ENCODE results near the gene UXS1.
A peak's percentile ranks its signal among the peaks of the same experiment; 100 is the strongest.
"Not testable (repeated sequence)": the region's sequence is repeated elsewhere in the genome, so short reads cannot be mapped to it uniquely, and the experiment has no call there.

The UXS1 gene

DNA sequence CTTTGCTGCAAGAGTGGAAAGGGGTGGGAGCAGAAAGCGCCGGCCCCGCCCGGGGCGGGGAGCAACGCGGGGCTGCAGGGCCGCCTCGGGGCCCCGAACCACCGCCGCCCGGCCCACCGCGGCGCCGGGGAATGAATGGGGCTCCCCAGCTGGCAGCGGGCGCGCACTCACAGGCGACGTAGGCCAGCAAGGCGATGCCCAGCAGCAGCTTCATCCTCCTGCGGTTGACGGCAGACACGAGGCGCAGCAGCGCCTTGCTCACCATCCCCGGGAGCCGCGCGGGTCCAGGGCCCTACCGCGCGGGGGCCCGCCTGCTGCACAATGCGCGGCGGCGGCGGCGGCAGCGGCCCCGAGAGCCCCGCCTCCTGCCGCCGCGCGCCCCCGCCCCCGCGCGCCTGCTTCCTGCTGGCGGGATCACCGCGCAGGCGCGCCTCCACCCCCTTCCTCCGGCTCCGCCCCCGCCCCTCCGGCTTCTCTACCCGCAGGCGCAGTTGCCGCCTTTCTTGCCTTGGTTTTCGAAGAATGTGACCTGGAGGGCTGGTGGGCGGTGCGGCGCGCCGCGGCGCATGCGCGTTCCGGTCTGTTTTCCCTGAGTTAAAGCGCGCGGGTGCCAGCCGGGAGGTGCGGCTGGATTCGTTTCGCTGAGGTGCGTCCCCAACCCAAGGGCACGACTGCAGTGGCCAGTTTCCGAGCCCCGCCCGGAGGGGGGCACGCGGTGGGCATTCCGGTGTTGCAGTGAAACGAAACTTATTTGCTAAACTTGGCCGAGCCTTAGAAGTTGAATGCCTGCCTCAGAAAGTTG, at the start of gene UXS1:
UXS1 (minus strand) TSS at position 325 of the 802 bp plus-strand sequence; CDS start at position 265, 60 bp downstream.
- peak; percentile 93 to 95 for DNase-seq

DNA sequence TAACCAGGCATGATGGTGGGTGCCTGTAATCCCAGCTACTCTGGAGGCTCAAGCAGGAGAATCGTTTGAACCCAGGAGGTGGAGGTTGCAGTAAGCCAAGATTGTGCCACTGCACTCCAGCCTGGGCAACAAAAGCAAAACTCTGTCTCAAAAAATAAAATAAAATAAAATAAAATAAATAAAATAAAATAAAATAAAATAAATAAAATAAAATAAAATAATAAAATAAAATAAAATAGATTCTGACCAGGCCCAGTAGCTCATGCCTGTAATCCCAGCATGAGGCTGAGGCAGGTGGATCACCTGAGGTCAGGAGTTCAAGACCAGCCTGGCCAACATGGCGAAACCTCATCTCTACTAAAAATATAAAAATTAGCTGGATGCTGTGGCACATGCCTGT, 45.4 kb upstream of the UXS1 start:
- DNase-seq = not testable (repeated sequence)

DNA sequence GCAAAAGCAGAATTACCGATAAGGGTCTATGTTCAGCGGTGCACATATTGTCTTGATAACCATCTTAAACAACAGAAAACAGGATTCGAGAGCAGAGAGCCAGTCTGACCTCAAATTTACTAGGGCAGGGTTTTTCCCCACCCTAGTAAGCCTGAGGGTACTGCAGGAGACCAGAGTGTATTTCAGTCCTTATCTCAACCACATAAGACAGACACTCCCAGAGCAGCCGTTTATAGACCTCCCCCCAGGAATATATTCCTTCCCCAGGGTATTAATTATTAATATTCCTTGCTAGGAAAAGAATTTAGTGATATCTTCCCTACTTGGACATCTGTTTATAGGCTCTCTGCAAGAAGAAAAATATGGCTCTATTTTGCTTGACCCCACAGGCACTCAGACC, 41.3 kb upstream of the UXS1 start:
- DNase-seq = not testable (repeated sequence)

DNA sequence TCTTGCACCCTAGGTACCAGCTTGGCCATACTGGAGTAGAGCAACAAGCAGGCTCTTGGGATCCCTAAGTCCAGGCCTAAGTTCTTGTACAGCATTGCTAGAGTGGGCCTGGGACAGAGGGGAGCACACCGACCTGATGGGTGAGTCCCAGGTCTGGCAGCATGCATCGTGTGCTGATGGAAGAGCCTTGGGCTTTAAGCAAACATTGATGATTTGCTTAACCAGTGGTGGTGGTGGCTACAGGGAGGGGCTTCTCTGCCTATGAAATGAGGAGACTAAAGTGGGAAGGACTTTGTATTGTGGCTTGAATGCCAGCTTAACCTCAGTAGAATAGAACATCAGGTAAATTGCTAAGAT, 39.2 kb upstream of the UXS1 start:
- DNase-seq = no peak

DNA sequence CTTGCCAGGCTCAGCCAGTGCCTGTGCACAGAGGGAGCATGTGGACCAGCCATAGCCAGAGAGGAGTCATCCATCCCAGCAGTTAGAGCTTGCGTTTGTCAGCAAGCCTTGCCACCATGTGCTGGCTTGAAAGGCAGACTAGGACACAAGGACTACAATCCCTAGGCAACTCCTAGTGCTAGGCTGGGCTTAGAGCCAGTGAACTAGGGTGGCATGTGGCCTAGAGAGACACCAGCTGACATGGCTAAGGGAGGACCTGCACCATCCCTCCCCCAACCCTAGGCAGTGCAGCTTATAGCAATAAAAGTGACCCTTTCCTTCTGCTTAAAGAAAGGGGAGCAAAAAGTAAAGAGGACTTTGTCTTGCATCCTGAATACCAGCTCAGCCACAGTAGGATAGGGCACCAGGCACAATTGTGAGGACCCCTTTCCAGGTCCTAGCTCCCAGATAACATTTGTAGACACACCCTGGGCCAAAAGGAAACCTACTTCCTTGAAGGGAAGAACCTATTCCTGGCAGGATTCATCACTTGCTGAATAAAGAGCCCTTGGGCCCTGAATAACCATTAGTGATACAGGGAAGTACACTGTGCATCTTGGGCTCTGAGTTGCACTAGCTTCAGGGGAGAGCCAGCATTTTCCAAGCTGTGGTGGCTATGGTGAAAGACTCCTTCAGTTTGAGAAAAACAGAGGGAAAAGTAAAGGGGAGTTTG, 38.7 kb upstream of the UXS1 start:
- DNase-seq = no peak

DNA sequence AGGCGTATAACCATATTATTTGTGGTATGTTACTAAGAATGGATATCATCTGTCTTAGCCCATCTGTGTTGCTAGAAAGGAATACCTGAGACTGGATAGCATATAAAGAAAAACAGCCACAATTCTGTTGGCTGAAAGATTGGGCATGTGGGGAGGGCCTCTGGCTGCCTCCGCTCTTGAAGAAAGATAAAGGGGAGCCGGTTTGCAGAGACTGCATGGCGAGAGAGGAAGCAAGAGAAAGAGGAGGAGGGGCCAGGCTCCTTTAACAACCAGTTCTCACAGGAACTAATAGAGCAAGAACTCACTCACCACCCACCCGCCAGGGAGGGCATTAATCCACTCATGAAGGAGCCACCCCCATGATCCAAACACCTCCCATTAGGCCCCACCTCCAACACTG, 29.2 kb upstream of the UXS1 start:
- DNase-seq = no peak

DNA sequence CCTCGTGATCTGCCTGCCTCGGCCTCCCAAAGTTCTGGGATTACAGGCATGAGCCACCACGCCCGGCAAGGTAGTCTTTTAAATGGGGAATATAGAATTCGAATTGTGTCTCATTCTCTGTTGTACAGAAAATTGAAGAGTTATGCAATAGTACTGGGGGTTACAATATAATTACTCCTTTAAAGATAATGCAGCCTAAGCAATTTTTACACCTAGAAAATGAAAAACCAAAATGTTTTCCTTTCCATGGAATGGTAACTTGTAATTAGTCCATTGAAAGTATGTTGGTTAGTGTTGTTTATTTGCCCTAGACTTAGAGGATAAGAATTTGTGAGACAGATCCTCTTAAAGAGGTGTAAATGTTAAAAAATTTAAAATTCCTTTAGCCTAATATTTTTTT, 28.0 kb upstream of the UXS1 start:
- DNase-seq = not testable (repeated sequence)

DNA sequence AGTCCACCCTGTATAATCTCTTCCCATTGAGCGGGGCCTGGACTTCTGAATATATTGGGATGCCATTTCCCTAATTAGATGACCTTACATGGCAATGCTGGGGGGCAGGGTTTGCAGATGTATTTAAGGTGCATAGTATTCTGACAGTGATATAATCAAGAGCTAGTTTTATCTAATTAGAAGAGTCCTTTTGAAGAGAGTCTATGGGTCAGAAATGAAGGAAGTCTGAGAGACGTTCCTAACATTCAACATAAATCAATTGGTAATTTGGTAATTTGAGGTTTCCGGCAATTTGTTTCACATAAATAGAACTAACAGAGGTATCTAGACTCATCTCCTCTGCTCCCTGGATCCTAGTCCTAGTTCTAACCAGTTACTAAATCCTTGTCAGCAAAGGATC, 25.7 kb upstream of the UXS1 start:
- DNase-seq = no peak

DNA sequence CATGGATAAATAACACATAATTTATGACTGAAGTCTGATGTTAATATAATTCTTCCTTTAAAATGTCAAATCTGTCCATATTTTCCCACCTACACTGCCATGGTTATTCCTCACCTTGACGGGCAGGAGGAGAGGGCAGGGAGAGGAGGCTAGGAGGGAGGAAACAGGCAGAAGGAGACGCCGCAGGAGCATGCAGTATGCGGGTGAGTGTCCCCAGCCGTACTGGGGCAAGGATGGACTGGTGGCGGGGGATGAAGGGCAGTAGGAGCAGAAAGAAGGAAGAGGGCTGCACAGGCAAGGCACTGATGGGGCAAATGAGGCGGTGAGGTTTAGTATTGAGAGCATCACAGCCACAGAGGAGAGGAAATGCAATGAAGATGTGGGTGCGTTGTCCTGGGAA, 25.1 kb upstream of the UXS1 start:
- not testable (repeated sequence) for DNase-seq

DNA sequence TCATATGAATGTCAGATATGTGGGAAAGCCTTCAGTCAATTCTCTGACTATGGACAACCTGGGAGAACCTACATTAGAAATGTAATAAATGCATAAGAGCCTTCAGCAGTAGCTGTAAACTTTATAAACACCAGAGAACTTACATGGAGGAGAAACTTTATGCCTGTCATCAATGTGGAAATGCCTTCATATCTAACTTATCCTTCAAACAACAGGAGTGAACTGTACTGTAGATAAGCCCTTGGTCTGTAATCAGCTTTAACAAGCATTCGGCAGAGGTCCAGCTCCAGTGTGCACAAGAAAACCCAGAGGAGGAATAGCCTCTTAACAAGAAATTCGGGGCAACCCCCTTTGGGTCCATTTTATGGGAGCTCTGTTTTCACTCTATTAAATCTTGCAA, 14.8 kb upstream of the UXS1 start:
- DNase-seq = no peak

DNA sequence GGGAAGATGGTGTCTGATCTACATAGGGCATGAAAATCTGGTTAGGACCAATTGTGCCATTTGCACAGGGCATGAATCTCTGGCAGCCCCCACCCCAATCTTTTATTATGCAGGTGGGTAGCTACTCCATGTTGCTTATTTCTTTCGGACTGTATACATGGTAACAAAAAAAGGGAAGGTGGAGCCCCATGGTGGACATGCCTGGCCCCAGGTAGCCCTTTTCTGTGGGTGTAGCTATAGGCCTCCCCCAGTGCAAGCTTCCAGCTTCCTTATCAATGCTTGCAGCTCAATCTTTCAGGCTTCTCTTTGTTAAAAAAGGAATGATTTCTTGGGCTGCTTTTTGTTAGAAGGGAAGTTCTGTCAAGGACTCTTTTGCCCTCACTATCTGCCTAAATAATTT, 14.3 kb upstream of the UXS1 start:
- DNase-seq = no peak

DNA sequence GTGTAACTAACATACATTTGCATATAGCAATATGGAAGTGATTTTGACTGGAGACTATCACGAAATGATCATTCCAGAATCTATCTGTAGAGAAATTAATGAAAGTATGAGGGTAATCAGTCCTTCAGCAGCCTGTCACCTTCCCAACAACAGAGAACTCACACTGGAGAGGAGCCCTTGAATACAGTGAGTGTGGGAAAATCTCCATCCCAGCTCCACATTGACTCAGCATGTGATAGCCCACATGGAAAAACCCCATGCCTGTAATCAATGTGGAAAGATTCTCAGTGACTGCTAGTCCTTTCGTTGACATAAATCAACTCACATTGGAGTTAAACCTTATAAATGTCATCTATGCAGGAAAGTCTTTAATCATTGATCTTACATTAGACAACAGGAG, 13.1 kb upstream of the UXS1 start:
- no peak for DNase-seq

DNA sequence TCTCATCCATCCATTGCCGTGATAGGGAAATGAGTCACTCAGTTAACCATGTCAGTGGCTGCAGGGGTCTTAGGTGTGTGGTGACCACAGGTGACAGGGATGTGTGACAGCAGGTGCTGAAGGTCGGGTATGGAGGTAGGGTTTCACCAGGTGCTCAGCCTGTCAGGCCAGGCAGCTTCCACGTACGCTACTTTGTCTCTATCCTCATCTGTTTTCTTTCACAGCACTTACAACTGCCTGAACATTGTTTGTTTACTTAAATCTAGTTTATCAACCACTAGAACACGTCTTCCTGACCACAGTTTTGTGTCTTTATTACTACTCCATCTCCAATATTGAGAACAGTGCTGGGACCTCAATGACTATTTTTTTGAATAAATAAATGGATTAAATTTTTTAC, 11.4 kb upstream of the UXS1 start:
- DNase-seq = no peak

DNA sequence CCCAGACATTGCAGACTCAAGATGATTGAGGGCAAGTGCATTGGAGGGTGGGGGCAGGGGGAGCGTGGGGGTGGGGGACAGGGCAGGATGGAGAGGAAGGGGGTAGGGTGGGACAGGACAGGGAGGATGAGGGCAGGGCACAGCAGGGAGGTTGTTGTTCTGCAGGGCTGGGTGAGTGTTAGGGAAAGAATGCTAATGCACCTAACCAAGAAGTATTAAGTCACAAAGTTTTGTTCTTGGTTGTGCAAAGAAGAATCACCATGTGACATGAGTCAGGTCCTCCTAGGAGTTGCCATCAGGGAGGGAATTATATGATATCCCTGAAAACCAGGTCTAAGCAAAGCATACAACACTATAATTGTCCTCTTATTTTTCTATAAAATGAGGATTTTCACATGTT, 10.4 kb upstream of the UXS1 start:
- DNase-seq = not testable (repeated sequence)

DNA sequence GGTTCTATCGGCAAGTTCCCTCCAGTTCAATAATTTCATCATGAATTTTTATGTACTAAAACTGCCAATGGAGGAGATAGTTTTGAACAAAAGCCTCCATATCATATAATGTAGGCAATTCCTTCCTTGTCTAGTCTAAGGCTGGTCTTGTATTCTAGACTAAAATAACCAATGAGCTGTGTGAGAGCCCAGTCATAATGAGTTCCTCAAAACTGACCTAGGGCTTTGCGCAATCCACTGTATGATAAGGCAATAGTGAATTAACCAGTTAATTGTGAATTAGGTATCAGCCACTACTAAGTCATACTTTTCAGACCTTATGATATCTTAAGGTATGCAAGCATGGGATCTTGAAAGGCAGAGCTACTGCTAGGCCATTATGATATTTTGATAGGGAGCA, 7.6 kb upstream of the UXS1 start:
- DNase-seq = no peak

DNA sequence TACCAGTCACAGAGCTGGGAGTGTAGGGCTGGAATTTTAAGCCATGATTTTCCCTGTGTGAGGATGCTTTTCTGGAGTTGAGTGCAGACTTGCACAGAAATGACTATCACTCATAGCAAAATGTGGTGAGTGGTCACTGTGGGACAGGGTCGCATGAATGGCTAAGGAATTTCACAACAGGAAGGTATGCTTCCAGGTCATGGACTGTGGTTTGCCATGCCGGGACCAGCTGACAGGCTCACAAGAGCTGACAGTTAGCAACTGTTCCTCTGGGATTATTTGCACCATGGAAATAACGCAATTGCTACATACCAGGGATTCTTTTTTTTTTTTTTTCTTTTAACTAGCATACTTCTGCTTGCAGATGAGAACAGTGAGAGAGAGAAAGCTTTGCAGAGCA, 3.8 kb upstream of the UXS1 start:
- no peak for DNase-seq

DNA sequence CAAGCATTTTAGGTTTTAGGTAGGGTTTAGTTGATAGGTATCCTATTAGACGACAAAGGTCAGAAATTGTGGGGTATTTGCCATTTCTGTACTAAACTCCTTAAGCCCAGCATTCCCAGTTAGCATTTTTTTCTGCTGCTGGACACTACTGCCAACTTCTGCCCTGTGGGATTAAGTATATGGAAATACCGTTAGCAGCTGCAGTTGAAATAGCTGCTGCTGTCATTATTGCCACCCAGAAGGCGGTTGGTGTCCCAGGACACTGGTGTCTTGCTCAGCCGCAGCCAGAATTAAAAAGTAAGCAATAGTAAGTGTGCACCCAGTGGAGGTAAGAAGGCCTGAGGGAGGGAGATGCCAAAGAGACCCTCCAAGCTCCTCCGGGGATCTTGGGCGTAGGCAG, 1.9 kb upstream of the UXS1 start:
- no peak for DNase-seq

DNA sequence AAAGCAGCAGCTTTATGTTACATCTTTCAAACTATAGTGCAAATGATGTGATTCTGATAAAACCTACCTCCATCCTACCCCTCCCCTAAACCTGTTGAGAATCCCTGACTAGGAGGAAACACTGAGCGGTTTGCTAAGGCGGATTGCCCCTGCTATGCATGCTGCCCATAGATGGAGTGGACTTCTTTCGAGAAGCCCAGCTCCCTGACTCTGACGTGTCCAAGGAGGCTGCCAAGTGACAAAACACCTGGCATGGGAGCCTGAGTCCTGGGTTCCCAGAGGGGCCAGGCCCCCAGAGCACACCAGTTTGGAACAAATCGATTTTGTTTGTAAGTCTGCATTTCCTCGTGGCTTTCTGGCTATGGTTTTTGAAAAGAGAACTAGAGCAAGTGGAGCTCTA, 1.4 kb upstream of the UXS1 start:
- no peak for DNase-seq

DNA sequence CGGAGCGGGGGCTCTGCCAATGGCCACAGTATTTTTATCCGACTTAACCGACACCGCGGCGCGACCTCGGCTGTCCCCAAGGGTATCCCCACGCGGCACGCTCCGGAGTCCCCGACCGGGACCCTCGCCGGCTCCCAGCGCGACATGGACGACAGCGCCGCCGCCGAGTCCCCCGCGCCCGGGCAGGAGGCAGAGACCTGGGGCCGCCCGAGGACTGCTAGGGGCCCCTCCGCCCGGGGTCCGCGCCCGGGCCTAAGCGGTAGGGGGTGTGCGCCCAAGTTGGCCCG, 468 bp downstream of the UXS1 start:
- no peak for DNase-seq

DNA sequence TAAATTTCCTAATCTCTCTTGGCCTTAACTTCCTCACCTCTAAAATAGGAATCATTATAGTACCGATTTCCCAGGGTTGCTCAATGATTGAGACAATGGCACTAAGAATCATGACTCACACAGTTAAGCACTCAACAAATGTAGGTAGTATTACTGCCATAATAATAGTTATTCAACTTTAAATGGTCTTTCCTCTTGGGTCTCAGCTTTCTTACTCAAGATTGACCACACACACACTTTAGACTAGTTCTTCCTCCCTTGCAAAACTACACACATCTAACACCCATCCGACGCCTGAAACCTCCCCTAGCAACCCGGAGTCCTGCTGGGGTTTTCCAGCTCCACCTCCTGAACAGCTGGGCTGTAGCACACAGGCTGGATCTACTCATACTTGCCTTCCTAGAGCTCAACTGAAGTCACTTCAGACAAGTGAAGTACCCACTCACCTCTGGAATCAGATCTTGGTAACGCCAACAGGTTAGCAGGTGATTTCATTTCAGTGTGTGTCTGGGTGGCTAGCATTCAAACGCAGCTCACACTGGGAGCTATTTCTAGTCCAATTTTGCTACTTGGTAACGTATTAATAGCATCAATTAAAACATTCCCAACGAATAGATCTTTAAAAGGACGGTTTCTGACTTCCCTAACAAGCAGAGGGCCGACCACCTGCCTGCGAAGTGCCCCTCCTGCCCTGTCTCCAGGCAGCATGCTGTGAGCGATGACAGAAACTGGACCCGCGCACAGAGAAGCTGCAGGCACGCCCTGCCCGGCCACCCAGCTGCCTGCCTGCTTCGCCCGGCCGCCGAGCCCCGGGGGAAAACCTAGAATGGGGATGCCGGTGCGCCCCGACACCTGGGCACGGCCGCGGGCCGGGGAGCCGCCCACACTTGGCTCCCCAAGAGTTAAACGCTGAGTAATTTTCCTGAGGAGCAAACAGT, 1.1 kb downstream of the UXS1 start:
- peak; percentile 76 to 80 for DNase-seq

DNA sequence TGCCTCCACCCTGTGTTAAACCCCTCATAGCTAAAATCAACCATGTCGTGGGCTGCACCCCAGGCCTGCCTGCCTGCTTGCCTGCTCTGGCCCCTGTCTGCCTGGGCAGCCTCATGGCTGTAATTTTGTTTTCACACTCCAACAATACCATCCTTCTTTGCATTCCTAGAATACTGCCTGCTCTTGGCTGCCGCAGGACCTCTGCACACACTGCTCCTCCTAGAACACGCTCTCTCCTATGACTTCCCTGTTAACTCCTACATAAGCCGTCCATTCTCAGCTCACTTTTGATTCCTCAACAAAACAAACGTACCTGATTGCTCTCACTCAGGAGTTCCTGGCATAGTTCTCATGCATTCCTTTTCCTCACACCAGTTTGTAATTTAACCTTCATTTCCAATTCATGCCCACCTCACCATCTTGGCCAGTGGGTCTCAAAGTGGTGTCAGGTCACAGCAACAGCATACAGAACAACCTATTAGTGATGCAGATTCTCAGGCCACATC, 2.5 kb downstream of the UXS1 start:
- DNase-seq = no peak

DNA sequence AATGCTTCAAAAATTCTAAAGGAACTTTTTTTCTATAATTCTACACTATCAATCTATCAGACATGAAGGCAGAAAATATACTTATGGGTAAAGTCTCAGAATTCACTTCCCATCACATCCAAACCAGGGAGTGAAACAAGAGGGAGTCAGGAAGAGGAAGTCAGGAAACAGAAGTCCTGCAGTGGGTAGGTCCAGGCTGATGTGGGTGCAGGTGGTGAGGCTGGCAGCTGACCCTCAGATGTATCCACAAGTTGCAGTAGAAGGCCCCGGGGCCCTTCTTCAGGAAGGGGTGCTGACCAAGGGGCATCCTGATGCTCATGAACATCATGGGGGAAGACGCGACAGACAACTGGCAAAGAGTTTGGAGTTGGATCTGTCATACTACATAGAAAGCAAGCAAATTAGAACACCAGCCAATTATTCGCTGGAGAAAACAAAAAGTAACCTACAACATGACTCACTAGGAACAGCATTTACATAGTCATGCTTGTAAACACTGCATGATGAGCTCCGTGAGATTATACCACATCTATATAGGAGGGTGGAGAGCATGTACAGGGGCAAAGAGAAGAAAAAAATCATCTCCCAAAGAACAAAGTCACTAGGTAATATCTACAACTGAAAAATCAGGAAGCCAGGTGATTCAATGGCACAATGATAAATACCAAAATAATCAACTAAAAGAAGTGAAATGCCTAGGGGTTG, 4.2 kb downstream of the UXS1 start:
- peak; percentile 28 to 36 for DNase-seq

DNA sequence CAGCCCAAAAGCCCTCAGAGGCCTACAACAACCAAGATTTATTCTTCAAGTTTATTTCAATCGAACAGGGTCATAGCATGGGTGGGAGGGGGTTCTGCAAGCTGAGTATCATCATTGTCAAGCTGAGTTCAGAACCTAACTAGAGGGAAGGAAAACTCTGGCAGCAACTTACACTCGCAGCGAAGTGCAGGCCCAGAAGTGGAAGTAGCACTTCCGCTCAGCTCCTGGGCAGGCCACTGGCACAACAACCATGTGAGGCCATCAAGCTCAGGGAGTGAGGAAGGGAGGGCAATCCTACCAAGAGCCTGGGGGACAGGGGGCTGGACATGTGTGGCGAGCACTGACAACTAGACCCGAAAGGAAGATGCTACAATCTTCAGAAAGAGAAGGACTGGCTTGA, 4.8 kb downstream of the UXS1 start:
- DNase-seq = peak; percentile 38 to 52

All from Kasumi-1 (cell line).